NCI-H2081 treated with DMSO at 0.1 percent for 48 hours (cell line): Measurements from ENCODE around the gene RTCB.

ENCODE experiments used
- DNase-seq: peaks from one replicate; lab custom pipeline; 2025; lab: John Stamatoyannopoulos, UW

The RTCB gene

DNA sequence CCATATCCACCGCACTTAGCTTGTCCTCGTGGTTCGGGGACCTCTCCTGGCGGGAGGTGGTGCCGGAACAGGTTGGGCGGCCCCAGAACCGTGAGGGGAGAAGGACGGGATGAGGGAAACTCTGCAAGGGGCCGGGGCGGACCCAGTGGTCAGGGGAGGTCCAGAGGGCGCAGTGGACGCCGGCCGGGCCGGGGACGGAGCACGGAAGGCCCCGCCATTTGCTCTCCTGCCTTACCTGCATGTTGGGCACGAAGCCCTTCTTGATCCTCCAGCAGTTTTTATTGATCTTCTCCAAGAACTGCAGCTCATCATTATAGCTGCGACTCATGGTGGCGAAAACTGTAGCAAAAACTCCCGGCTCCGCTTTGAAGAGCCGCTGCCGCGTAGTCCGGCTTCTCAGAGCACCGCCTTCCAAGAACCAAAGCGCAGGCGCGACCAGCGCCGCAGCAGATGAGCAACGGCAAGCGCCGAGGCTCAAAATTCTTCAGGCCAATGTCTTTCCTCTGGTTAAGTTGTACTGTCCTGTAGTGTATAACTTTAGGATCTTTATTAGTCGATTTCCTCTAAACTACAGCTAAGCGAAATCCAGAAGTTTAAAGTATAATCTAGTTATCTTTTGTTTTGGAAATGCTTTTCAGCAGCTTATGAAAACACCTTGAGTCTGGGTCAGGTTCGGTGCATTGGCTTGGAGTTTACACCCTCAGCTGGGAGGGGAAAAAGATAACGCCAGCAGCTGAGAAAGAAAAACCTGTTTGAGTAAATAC is at the start of gene RTCB:
Gene RTCB, minus strand, starts transcription at position 419 of the 764 bp plus-strand sequence. Its CDS starts 91 bp downstream, at position 328.
- no peak for DNase-seq

DNA sequence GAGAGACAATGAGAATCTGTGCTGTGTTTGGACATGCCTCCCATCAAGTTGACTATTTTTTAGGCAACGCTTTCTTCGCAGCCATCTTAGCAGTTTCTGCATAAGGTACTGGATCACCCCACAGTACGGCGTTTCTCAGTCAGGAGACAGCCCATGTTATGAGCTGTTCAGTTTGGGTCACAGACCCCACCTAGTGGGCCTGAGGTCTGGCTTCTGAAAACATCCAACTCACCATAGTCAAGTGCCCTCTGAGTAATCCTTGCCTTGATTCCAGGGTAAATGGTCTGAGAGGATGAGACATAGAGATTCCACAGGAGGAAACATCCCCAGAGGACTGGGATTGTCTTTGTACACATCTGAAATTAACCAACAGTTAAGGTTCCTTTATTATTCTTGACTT is 45.0 kb upstream of the RTCB start:
- no peak for DNase-seq

DNA sequence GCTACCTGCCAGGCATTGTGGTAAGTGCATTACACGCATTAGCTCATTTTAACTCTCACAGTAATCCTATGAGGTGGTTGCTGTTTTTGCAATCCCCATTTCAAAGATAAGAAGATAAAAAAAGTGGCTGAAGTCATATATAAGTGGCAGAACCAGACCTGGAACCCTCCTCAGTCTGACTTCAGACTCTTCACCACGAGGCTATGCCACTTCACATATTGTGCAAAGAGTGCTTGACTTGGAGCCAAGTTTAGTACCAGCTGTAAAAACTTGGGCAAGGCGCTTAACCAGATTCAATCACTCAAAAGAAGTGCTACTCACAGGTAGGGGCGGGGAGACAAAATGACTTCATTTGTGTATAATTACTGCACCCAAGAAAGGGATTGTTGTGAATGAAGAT is 36.9 kb upstream of the RTCB start:
- no peak for DNase-seq

GRCh38 chr22:32446321-32446720 is 34.3 kb upstream of the RTCB start:
- no peak for DNase-seq

GRCh38 chr22:32444068-32444467 is 32.0 kb upstream of the RTCB start:
- no peak for DNase-seq

DNA sequence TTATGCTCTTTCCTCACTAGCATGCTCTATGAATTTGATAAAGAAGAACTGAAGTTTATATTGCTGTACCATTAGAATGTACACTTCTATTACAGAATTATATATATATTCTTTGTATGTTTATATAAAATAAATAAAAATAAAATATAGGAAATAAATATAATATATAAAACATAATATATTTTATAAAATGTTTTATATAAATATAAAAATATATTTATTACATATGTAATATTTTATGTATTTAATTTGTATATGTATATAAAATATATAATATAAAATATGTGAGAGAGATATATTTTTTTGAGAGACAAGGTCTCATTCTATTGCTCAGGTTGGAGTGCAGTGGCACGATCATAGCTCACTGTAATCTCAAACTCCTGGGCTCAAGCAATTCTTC is 18.3 kb upstream of the RTCB start:
- no peak for DNase-seq

DNA sequence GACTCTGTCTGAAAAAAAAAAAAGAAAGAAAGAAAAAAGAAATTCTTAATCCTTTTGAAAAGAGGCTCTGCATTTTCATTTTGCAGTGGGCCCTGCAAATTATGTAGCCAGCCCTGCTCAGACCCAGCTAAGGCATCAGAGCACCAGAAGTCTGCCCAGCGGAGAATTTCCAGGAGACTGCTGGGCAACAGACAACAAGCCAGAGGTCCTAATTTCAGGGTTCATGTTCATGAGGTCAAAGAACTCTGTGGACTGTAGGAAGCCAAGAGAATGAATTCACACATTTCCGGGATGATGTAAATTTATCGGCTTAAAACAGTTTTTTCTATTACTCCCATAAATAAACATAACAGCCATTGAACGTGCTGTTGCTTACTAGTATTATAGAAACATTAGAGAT is 14.8 kb upstream of the RTCB start:
- DNase-seq = no peak

DNA sequence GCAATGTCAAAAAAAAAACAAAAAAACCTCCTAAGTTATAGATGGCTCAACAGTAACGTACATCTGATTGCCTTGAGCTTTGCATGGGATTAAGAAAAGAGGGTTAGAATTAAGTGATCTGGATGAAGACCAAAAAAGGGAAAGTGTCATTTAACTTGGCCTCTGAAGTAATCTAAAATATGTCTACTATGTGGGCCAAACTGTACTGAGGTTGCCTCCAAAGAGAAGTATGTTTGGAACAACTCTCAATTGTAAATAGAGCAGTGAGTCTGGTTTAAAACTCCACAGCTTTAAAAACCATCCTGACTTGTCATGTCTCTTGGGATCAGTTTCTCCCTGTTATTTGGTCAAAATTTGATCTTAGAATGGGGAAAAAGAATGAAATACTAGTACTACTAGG is 11.6 kb upstream of the RTCB start:
- no peak for DNase-seq

DNA sequence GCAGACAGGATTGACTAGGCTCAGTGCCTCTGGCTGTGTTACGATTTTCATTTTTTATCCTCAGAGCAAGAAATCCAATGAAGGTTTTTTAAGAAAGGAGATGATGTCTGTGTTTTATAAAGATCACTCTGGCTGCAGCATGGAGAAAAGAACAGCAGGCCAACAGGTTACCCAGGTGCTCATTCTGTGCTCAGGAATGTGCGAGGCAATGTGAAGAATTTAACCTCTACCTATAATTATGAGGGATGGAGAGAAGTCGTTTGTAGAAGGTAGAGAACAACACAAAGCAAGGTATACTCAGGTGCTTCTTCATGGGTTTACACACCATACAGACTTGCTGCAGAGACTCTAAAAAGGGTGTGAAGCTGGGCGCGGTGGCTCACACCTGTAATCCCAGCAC is 10.0 kb upstream of the RTCB start:
- no peak for DNase-seq

DNA sequence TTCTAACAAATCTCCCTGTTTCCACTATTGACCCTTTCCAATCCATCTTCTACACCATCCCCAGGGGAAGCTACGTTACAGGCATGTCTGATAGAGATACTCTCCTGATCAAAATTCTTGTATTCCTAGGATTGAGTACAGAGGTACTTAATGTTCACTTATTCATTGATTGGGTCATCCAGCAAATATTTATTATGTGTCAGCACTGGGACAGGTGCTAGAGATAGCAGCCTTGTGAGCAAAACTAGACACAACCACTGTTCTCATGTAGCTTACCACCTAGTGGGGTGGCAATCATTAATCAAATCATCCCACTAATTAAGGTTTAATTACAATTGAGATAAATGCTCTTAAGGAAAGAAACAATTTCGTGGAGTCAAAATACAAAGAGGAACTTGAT is 9.4 kb upstream of the RTCB start:
- no peak for DNase-seq

- no peak for DNase-seq
Observed at GRCh38 chr22:32417906-32418305, 5.9 kb upstream of the RTCB start.

DNA sequence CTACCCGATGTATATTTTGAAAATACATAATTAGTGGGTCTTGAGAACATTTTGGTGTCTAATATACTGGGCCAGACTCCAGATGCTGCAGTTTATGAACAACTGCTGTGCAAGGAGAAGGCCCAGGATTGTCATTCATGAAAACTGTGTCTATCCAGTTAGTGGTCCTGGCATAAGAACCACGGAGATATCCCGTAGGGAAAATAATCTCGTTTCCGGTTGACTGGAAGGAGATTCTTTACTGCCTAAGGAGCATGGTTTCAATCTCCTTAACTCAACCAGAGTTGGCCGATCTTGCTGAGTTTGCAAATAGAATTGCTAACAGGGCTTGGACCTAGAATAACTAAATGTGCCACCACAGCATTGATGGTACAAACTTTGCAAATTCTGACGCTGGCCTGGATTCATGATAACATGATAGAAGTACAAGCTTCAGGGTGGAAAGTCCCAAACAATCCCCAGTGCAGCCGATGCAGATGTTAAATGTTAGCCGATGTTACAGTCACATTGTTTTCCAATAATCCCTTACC is 4.6 kb upstream of the RTCB start:
- DNase-seq = no peak

DNA sequence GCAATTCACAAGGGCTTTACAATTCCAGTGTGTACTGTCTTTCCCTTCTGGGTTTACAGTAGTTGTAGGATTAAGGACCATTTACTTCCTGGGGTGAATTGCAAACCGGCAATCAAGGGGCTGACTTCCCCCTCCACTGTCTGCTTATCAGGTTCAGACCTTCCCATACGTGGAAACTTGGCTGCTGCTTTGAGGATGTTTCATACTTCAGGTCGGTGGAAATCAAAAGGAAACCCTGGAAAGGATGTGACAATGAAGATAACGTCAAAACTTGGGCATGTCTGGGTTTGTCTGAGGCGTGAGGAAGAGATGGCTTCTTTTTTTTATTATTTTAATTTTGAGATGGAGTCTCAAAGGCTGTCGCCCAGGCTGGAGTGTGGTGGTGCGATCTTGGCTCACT is 2.1 kb upstream of the RTCB start:
- DNase-seq = no peak

DNA sequence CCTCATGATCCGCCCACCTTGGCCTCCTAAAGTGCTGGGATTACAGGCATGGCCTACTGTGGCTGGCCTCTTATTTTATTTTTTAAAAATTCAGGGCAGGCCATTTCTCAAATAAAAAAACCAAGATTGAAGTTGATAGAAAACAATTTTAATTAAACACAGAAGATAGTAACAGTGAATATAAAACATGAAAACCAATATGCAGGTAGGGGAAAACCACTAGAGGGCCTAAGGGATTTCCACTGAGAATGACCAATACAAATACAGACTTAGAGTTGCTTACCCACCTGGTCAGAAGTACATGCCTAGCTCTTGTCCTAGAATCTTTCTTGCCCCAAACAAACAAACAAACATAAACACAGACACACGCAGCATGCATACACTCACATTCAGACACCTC is 1.7 kb upstream of the RTCB start:
- no peak for DNase-seq

DNA sequence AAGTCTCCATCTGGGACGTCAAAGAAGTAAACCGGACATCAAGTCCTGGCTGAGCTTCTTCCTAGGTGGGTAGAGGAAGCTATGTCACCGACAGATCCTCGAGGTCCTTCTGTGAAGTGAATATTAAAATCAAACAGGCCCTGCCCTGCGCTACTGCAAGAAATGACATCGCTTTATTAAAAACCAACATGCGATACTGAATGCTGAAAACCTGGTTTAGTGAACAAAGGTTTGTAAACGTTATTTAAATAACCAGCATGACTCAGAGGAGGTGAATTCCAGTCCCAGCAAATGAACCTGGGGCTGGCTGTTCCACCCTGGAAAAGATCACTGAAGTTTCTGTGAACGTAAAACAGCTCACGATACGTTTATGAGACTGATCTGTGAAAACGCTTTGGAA is 645 bp downstream of the RTCB start:
- DNase-seq = no peak

GRCh38 chr22:32410459-32410858 is 1.6 kb downstream of the RTCB start:
- DNase-seq = no peak

GRCh38 chr22:32409977-32410376 is 2.1 kb downstream of the RTCB start:
- no peak for DNase-seq

DNA sequence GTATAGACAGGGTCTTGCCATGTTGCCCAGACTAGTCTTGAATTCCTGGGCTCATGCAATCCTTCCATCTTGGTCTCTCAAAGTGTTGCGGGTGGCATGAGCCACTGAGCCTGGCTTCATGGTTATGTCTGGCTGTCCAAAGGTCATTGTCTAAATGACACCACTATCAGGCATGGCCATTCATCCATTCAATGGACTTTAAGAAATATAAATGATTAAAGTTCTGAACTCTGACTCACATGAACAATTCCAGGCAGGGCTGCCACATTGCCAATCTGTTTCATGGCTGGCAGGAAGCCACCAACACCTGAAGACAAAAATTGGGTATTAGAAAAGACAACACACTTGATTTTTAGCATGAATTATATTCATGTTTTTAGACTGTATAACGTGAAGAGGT is 4.1 kb downstream of the RTCB start:
- no peak for DNase-seq

- no peak for DNase-seq
Observed at GRCh38 chr22:32407312-32407711, 4.7 kb downstream of the RTCB start.

DNA sequence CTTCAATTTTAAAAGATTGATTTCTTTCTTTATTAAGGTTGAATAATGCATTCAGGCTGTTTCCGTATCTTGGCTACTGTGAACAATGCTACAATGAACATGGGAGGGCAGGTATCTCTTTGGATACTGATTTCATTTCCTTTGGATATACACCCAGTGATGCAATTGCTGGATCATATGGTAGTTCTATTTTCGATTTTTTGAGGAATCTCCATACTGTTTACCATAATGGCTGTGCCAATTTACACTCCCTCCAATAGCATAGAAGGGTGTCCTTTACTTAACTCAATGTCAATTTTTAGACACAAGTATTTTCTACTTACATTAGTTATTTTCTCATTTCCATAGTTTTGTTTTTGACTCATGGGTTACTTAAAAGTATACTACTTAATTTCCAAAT is 8.0 kb downstream of the RTCB start:
- DNase-seq = no peak

- DNase-seq = no peak
Observed at GRCh38 chr22:32401486-32401885, 10.6 kb downstream of the RTCB start.

GRCh38 chr22:32396746-32397145 is 15.3 kb downstream of the RTCB start:
- no peak for DNase-seq

DNA sequence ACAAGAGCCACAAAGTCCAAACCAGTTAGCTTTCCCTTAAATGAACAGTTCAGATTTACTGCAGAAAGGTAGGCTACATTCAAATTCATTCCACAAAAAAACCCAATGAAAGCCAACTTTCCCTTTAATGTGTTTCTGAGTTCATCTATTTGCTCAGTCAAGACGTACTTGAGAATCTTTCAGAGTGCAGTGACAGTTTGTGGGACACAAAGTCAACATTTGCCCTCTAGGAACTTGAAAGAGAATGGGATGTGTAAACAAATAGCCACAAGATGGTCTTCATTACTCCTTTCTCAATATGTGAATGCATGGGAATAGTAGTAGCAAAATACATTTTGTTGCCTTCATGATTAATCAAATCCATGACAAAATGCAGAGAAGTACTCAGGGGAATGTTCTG is 15.8 kb downstream of the RTCB start:
- no peak for DNase-seq

DNA sequence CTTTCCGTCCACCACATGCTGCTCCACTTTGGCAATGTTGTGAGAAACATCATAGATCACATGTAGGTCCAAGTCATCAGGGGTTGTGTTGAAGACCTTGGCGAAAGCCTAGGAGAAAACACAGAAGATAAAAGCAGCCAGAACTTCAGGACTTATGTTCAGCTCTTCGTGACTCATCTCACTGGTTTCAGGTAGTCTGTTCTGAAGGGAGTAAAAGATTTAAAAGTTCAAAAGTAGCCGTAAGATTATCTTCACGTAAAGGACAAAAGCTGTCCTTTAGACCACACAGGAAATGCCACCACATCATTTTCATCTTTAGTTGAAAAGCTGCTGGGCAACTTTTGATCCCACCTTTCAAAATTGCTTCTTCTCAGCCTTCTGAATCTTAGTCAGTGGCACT is 16.9 kb downstream of the RTCB start:
- no peak for DNase-seq
